ENCODE measurements around the gene WDR33.
A peak's percentile ranks its signal among the peaks of the same experiment; 100 is the strongest.

Gene WDR33

GRCh38 chr2:127688405-127688804 lies 122.6 kb downstream of the WDR33 start:
- no peak for DNase-seq

- DNase-seq = no peak
These were observed 125.4 kb downstream of the WDR33 start for GRCh38 chr2:127685410-127686080.

GRCh38 chr2:127683757-127684156 lies 127.2 kb downstream of the WDR33 start:
- no peak for DNase-seq

GRCh38 chr2:127683056-127683455 lies 127.9 kb downstream of the WDR33 start:
- no peak for DNase-seq

- no peak for DNase-seq
These were observed 128.8 kb downstream of the WDR33 start for GRCh38 chr2:127681976-127682857.

GRCh38 chr2:127681288-127681804 lies 129.6 kb downstream of the WDR33 start:
- no peak for DNase-seq

- no peak for DNase-seq
These were observed 130.2 kb downstream of the WDR33 start for GRCh38 chr2:127680706-127681287.

- no peak for DNase-seq
These were observed 131.2 kb downstream of the WDR33 start for GRCh38 chr2:127679680-127680361.

- DNase-seq = no peak
These were observed 132.0 kb downstream of the WDR33 start for GRCh38 chr2:127678991-127679390.

- DNase-seq = no peak
These were observed 132.4 kb downstream of the WDR33 start for GRCh38 chr2:127678531-127678930.

GRCh38 chr2:127676906-127677305 lies 134.1 kb downstream of the WDR33 start:
- DNase-seq = no peak

- DNase-seq = no peak
These were observed 135.4 kb downstream of the WDR33 start, which contains the start of gene LIMS2 for GRCh38 chr2:127675331-127676261. LIMS2 (minus strand) TSS chr2:127675530; CDS start chr2:127675024, 506 bp downstream.

- DNase-seq = peak; percentile 11
These were observed 136.4 kb downstream of the WDR33 start for GRCh38 chr2:127674241-127675209.

- no peak for DNase-seq
These were observed 137.5 kb downstream of the WDR33 start for GRCh38 chr2:127673291-127674069.

GRCh38 chr2:127672341-127673224 lies 138.4 kb downstream of the WDR33 start:
- DNase-seq = no peak

- DNase-seq = no peak
These were observed 139.2 kb downstream of the WDR33 start for GRCh38 chr2:127671557-127672302.

GRCh38 chr2:127670957-127671290 lies 140.0 kb downstream of the WDR33 start:
- DNase-seq = no peak
